ENCODE measurements around the gene OR4D2.
"Not testable (repeated sequence)": the region's sequence is repeated elsewhere in the genome, so short reads cannot be mapped to it uniquely, and the experiment has no call there.

Gene OR4D2

GRCh38 chr17:58166682-58167081 is at the start of gene OR4D2:
Gene OR4D2, plus strand, starts transcription at chr17:58166982. Its CDS starts 2,674 bp downstream, at chr17:58169656.
- no peak for DNase-seq (ENCODE audit: low spot score)

GRCh38 chr17:58117382-58117781 is 49.4 kb upstream of the OR4D2 start:
- DNase-seq (ENCODE audit: low spot score), result no peak

GRCh38 chr17:58119491-58119890 is 47.3 kb upstream of the OR4D2 start:
- no peak for DNase-seq (ENCODE audit: low spot score)

GRCh38 chr17:58120195-58120822 is 46.5 kb upstream of the OR4D2 start:
- peak; percentile 67 for DNase-seq (ENCODE audit: low spot score)

- peak; percentile 76 for DNase-seq (ENCODE audit: low spot score)
These were observed 44.9 kb upstream of the OR4D2 start for GRCh38 chr17:58121925-58122324.

GRCh38 chr17:58127846-58128245 is 38.9 kb upstream of the OR4D2 start:
- no peak for DNase-seq (ENCODE audit: low spot score)

GRCh38 chr17:58132697-58133096 is 34.1 kb upstream of the OR4D2 start:
- DNase-seq (ENCODE audit: low spot score), result not testable (repeated sequence)

GRCh38 chr17:58136669-58137279 is 30.0 kb upstream of the OR4D2 start:
- DNase-seq (ENCODE audit: low spot score), result peak; percentile 31

GRCh38 chr17:58141505-58141904 is 25.3 kb upstream of the OR4D2 start:
- DNase-seq (ENCODE audit: low spot score), result no peak

GRCh38 chr17:58143335-58143734 is 23.4 kb upstream of the OR4D2 start:
- not testable (repeated sequence) for DNase-seq (ENCODE audit: low spot score)

GRCh38 chr17:58144801-58145200 is 22.0 kb upstream of the OR4D2 start:
- DNase-seq (ENCODE audit: low spot score), result no peak

- DNase-seq (ENCODE audit: low spot score), result no peak
These were observed 18.8 kb upstream of the OR4D2 start, which contains the start of gene OR4D1 for GRCh38 chr17:58147930-58148434. Gene OR4D1, plus strand, starts transcription at chr17:58148384. Its CDS starts 6,770 bp downstream, at chr17:58155154.

GRCh38 chr17:58148609-58149008 is 18.2 kb upstream of the OR4D2 start:
- DNase-seq (ENCODE audit: low spot score), result no peak

GRCh38 chr17:58150394-58150793 is 16.4 kb upstream of the OR4D2 start:
- DNase-seq (ENCODE audit: low spot score), result no peak

GRCh38 chr17:58153046-58153445 is 13.7 kb upstream of the OR4D2 start:
- DNase-seq (ENCODE audit: low spot score), result no peak

- DNase-seq (ENCODE audit: low spot score), result no peak
These were observed 13.1 kb upstream of the OR4D2 start for GRCh38 chr17:58153671-58154070.

- no peak for DNase-seq (ENCODE audit: low spot score)
These were observed 9.7 kb upstream of the OR4D2 start for GRCh38 chr17:58156839-58157803.

- DNase-seq (ENCODE audit: low spot score), result no peak
These were observed 8.6 kb upstream of the OR4D2 start for GRCh38 chr17:58158181-58158580.

- no peak for DNase-seq (ENCODE audit: low spot score)
These were observed 5.2 kb upstream of the OR4D2 start for GRCh38 chr17:58161566-58161965.

- no peak for DNase-seq (ENCODE audit: low spot score)
These were observed 801 bp upstream of the OR4D2 start for GRCh38 chr17:58165981-58166380.

GRCh38 chr17:58170622-58171021 is 3.8 kb downstream of the OR4D2 start:
- DNase-seq (ENCODE audit: low spot score), result no peak

GRCh38 chr17:58172369-58173071 is 5.7 kb downstream of the OR4D2 start:
- DNase-seq (ENCODE audit: low spot score), result peak; percentile 53

Data from RKO (cell line).